NCI-H1930 (cell line): Measurements from ENCODE around the gene C2CD2L.
"Not testable (repeated sequence)": the region's sequence is repeated elsewhere in the genome, so short reads cannot be mapped to it uniquely, and the experiment has no call there.

Experiments
- DNase-seq, 2 experiments: peaks; one replicate each; lab custom pipeline; 2025; lab: John Stamatoyannopoulos, UW

The C2CD2L gene

DNA sequence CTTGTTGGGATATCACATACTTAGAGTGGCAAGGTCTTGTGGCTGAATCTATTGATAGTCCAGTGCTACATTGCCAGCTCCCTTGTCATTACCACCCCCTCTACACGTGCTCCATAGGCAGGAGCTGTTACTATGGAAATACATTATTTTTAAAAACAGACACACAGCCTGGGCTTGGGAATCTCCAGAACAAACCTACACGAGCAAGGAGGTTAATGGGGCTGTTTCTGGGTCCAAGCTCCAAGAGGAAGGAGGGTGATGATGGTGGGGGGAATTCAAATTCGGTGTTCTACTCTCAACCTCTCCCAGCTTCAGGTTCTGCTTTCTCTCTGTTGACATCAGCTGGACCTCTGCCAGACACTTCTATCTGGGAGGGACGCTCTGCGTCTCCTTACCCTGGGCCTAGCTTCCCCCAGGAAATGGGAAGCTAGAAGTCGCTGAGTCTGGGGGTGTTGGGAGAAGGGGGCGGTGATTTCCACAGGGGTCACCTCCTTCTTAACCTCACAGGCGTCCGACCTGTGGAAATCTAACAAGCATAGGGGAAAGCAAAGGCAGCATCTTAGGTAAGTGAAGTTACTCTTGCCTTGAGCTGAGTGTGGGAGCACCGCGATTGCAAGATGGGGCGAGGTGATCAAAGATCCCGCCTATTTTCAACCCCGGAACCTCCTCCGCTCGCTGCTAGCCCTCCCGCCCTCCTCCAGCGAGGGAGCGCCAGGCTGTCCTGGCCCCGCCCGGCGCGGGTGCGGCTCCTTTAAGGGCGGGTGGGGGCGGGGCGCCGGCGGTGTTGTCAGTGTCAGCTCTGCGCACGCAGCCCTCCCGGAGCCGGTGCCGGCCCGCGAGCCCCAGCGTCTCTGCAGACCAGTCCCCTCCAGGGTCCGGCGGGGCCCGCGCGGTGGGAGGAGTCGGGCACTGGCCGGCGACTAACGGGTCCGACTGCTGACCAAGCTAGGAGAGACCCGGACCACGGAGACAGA lies at the start of gene C2CD2L:
TSS of gene C2CD2L (plus strand) at position 781 of the 974 bp plus-strand sequence. CDS start 398 bp downstream, outside the sequence.
- peak; percentile 68 to 76 for DNase-seq

DNA sequence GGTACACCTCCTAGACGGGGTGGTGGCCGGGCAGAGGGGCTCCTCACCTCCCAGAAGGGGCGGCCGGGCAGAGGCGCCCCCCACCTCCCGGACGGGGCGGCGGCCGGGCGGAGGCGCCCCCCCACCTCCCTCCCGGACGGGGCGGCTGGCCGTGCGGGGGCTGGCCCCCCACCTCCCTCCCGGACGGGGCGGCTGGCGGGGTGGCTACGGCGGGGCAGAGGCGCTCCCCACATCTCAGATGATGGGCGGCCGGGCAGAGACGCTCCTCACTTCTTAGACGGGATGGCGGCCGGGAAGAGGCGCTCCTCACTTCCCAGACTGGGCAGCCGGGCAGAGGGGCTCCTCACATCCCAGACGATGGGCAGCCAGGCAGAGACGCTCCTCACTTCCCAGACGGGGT lies 48.0 kb upstream of the C2CD2L start:
- not testable (repeated sequence) for DNase-seq

DNA sequence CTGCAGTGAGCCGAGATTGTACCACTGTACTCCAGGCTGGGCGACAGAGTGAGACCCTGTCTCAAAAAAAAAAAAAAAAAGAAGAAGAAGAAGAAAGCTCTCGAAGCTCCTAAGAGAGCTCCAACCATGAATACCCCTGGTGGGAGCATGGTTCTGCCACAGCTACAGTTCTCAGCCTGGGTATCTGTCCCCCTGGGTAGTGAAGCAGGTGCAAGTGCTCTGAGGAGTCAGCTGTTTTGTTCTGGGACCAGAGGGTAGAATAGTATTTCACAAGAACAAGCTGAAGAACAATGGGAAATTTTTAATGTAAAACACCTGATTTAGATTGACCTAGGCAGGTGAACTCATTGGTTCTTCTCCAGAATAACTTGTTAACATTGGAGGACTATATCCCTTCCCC lies 45.9 kb upstream of the C2CD2L start:
- no peak for DNase-seq

DNA sequence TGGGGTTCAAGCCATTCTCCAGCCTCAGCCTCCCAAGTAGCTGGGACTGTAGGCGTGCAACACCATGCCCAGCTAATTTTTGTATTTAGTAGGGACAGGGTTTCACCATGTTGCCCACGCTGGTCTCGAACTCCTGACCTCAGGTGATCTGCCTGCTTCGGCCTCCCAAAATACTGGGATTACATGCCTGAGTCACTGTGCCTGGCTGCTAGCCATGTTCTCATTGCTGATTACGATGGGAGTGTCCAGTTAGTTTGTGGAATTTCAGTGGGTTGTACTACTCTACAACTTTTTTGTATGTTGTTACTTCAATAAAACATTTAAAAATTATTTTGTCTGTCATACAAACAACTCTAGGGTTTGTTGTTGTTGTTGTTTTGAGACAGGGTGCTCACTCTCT lies 44.4 kb upstream of the C2CD2L start:
- no peak for DNase-seq

DNA sequence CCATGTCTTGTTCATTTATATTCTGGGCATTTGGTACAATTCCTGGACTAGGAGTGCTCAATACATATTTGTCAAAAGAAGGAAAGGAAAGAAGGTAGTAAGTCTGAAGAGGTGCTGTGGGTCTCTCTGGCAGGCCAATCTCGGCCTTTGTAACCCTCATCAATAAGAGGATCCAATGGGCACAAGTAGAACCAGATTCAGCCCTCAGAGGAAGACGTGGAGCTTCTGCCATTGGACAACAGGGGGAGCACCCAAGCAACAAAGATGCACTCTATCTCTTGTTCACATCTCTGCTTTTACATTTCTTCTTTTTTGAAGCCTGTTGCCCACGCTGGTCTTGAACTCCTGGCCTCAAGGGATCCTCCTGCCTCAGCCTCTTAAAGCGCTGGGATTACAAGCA lies 41.8 kb upstream of the C2CD2L start:
- peak in 1 of 2 experiments; percentile 11 for DNase-seq

DNA sequence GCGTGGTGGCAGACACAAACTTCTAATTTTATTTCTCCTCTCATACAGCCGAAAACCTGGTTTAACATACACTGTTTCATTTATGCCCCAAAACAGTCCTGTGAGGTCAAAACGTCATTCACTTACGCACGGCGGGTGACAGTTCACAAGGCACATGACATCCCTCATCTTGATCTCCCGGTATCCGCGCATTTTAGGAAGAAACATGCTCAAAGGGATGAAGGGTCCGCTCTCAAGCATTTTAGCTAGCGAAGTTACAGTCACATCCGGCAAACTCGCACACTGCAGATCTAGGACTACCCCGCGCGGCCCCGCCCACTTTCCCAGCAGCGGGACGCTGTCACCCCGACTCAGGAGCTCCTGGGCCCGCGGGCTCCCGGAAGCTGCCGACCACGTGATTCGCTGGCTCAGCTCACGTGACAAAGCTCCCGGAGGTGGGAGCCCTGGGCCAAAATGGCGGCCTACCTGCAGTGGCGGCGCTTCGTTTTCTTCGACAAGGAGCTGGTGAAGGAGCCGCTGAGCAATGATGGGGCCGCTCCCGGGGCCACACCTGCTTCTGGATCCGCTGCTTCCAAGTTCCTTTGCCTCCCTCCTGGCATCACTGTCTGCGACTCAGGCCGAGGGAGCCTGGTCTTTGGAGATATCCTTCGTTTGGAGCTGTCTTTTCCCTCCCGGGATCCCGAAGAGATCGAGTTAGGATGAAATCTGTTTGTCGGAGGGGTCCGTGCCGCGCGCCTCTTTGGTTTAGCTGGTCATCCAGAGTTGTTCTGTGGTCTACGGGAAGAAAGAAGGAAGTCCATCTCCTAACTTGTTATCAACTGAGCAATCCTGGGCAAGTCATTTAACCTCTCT lies 39.5 kb upstream of the C2CD2L start, which contains the start of gene VPS11:
TSS of gene VPS11 (plus strand) at position 448 of the 852 bp plus-strand sequence. CDS start at position 454, 6 bp downstream.
- peak; percentile 81 to 88 for DNase-seq

DNA sequence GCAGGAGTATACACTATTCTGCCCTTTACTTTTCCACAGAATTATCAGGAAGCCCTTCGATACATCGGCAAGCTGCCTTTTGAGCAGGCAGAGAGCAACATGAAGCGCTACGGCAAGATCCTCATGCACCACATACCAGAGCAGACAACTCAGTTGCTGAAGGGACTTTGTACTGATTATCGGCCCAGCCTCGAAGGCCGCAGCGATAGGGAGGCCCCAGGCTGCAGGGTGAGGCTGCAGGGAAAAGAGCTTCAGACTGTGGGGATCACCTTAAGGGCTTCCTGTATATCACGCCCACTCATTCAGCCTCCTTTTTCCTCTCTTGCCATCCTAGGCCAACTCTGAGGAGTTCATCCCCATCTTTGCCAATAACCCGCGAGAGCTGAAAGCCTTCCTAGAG lies 29.3 kb upstream of the C2CD2L start:
- no peak for DNase-seq

DNA sequence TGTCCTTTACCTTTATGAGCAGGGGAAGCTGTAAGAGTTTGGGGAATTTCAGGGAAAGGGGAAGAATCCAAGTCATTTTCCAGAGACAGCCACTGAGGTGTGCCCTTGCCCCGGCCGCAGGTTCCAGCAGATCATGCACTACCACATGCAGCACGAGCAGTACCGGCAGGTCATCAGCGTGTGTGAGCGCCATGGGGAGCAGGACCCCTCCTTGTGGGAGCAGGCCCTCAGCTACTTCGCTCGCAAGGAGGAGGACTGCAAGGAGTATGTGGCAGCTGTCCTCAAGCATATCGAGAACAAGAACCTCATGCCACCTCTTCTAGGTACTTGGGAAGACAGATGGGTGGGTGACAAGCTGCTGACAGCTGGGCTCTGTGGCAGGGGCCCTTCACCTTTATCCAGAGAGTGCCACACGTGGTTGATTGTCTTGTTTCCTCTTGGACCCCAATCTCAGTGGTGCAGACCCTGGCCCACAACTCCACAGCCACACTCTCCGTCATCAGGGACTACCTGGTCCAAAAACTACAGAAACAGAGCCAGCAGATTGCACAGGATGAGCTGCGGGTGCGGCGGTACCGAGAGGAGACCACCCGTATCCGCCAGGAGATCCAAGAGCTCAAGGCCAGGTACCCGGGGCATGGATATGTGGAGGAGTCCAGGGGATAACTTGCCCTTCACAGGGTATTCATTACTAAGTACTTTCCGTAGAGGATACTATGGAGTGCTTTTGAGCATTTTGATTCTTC lies 28.3 kb upstream of the C2CD2L start:
- DNase-seq = no peak

DNA sequence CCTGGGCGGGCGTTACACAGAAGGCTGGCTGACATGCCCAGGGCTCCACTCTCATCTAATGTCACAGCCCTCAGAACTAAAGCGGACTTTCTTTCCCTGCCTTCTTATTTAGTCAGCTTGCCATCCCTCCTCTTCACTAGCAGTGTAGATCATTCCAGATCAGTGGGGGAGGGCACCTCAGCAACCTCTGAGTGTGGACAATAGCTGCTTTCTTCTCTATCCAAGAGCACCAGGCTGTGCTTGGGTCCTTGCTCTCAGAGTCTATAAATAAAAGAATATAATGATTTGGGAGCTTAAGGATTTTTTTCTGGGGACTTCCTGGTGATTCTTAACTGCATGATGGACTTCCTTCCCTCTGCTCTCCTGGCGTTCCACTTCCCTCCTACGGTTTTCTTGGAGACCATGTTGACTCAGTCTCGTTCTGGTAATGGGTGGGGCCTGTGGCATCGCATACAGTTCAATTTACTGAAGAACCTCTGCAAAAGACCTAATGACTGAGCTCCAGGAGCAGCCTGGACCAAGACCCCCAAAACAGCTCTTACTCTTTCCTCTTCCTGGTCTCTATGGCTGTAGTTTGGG lies 25.4 kb upstream of the C2CD2L start:
- no peak for DNase-seq

DNA sequence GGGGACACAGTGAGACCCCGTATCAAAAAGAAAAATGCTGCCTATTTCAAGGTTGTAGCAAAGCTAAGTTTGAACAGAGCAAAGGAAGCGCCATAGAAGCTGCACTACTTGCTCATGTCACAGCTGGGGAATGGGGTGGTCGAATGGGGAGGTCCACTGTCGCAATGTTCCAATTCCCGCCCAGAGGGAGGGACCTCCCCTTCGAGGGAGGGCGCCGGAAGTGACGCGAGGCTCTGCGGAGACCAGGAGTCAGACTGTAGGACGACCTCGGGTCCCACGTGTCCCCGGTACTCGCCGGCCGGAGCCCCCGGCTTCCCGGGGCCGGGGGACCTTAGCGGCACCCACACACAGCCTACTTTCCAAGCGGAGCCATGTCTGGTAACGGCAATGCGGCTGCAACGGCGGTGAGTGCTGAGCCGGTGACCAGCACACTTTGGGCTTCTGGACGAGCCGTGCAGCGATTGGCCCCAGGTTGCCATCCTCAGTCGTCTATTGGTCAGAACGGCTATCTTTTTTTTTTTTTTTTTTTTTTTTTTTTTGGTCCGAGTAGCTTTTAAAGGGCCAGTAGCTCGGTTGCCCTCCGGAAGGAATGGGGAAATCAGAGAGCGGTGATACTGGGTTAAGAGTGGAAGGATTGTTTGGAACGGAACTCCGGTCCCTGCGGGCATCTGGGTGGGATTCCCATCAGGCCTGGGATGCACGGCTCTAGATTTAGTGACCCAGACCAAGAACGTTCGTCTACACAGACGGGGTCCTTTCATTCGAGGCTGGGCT lies 22.3 kb upstream of the C2CD2L start, which contains the start of gene HMBS:
TSS of gene HMBS (plus strand) at position 219 of the 774 bp plus-strand sequence. CDS start at position 372, 153 bp downstream.
- peak; percentile 82 to 84 for DNase-seq

DNA sequence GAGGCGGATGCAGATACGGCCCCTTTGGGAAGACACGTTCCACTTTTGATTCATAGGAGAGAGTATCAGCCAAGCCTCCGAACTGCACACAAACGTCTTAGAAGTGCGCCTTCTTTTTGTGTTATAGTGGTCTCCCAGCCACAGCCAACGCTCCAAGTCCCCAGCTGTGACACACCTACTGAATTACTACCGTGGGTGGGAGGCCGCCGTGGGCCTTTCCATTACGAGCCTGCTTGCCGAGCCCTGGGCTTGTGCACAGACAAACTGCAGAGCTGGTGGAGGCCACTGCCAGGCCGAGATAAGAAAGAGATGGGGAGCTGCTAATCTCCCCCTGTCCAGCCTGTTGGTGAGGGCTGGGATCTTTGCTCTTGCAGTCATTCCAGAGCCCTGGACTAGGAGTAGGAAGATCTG lies 21.7 kb upstream of the C2CD2L start:
- DNase-seq = no peak

DNA sequence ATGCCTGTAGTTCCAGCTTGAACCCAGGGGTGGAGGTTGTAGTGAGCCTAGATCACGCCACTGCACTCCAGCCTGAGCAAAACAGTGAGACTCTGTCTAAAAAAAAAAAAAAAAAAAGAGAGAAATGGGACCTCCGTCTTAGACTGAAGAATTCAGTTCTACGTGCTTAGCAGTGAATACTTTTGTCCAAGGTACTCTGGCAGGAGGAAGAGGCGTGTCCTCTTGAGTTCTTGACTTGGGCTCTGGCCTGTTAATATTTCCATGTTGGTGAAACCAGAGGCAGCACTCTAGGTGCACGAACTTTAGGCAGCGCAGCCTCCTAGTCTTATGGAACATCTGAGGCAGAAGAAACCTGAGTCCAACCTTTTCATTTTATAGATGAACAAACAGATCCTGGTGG lies 20.0 kb upstream of the C2CD2L start:
- no peak for DNase-seq

DNA sequence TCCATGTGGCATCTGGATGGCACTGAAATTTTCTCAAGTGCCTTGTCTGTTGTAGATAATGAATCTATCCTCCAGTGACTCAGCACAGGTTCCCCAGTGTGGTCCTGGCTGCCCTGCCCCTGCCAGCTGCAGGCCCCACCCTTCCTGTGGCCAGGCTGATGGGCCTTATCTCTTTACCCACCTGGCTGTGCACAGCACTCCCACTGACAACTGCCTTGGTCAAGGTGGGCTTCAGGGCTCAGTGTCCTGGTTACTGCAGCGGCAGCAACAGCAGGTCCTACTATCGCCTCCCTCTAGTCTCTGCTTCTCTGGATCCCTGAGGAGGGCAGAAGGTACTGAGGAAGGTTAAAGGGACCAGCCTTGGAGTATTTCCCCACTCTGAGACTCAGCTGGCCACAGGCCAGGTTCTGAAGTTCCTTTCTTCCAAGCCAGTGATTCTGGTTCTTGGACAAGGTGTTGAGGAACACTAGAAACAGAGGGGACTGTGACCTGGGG lies 19.4 kb upstream of the C2CD2L start:
- DNase-seq = no peak

DNA sequence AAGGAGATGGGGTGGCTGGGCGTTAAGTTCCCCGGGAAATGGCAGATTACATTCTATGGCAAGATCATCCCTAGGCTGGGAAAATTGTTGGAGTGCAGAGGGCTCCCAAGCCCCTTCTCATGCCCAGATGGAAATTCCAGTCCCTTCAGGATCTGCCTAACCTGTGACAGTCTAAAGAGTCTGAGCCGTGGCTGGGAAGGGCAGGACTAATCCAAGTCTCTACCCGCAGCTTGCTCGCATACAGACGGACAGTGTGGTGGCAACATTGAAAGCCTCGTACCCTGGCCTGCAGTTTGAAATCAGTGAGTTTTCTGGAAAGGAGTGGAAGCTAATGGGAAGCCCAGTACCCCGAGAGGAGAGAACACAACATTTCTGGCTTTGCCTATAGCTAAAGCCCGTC lies 18.7 kb upstream of the C2CD2L start:
- DNase-seq = no peak

DNA sequence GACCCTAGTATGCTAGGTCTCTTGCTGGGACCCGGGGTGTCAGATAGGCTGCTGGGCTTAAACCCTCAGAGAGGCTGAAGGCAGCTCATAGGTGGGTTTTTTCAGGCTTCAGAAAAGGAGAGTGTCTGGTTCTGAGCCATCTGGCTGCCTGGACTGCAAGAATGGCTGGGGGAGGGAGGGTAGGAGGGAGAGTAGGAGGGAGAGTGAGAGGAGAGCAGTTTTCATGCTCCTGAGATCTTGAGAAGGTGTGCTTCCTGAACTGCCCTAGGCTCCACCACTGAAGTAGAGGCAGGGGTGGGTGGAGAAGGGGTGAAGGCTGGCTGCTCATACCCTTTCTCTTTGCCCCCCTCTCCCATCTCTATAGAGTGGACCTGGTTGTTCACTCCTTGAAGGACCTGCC lies 17.8 kb upstream of the C2CD2L start:
- DNase-seq = no peak

DNA sequence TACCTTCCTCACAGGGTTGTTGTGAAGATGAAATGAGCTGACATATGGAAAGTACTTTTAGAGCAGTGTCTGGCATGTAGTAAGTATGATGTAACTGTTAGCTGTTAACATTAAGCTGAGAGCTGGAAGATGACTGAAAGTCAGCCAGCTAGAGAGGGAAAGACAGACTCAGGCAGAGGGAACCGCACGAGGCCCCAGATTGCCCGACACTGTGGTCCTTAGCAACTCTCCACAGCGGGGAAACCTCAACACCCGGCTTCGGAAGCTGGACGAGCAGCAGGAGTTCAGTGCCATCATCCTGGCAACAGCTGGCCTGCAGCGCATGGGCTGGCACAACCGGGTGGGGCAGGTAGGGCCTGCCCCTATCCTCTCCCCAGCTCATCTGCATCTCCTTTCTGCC lies 16.0 kb upstream of the C2CD2L start:
- DNase-seq = no peak

DNA sequence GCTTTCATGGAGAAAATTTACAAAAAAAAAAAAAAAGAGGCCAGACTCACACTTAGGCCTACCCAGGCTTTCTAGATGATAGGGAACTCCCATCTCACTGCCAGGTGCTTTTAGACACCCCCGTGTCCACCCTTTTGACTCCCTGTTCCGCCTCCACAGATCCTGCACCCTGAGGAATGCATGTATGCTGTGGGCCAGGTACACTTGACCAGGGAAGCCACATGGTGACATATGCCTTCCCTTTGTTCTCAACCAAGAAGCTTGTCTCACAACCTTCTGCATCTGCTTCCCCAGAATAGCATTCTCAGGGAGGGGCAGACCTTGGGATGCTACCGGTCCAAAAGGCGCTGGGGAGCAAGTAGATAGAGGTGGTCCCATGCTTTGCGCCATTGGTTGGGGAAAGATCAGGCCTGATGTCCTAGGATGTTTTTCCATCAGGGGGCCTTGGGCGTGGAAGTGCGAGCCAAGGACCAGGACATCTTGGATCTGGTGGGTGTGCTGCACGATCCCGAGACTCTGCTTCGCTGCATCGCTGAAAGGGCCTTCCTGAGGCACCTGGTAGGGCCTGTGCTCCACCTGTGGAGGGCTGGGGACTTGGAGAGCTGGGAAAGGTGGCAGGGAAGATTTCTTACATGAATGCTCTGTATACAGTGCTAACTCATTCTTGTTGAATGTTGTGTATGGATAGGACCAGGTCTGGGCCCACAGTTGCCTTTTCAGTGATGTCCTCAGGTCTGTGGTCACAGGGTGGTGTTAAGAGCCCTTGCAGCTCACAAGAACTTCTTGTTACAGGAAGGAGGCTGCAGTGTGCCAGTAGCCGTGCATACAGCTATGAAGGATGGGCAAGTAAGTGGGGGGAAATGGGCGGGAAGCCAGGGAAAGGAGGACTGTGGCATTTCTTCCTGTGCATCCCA lies 14.9 kb upstream of the C2CD2L start:
- DNase-seq = no peak

DNA sequence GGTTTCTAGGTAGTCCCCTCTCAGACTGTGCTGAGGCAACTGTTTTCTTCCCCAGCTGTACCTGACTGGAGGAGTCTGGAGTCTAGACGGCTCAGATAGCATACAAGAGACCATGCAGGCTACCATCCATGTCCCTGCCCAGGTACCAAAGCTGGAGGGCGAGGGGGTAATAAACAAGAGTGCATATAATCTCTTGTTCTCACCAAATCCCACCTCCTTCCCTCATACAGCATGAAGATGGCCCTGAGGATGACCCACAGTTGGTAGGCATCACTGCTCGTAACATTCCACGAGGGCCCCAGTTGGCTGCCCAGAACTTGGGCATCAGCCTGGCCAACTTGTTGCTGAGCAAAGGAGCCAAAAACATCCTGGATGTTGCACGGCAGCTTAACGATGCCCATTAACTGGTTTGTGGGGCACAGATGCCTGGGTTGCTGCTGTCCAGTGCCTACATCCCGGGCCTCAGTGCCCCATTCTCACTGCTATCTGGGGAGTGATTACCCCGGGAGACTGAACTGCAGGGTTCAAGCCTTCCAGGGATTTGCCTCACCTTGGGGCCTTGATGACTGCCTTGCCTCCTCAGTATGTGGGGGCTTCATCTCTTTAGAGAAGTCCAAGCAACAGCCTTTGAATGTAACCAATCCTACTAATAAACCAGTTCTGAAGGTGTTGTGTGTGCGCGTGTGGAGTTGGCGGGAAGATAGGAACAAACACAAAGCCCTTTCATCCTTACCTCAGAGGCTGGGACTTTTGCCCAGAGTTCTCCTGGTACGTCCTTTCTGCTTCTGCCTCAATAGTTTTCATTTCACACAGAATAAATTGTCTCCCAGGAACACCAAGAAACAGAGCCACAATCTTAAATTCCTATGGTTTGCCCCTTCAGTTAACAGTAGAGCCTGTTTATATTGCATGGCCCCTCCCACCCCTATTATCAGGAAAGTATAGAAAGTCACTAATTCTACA lies 14.0 kb upstream of the C2CD2L start:
- DNase-seq = no peak
